ENCODE data around the gene PPARA. TPM values are rescaled to one million over a fixed set of nuclear protein-coding genes. Genes with fewer than 3 reads are reported as not detected.

The PPARA gene
- total RNA-seq, 1 donor from 2014 or later: 9.3 TPM

DNA sequence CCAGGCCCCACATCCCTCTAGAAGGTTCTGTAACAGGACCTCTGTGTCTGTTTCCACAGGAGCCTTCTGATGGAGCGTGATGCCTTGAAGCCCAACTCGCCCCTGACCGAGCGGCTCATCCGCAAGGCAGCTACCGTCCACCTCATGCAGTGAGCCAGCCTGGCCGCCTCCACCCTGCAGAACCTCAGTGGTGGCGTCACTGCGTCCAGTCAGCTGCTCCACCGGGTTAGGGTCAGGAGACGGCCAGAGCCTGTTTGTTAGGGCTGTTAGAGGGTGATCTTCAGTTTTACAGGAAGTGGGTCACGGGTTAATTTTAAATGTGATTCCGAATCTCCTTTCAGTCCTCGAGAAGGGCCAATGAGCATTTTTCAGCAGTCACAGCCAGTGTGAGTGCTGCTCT, 142.4 kb downstream of the PPARA start:
- TF ChIP-seq, protein P1, sequence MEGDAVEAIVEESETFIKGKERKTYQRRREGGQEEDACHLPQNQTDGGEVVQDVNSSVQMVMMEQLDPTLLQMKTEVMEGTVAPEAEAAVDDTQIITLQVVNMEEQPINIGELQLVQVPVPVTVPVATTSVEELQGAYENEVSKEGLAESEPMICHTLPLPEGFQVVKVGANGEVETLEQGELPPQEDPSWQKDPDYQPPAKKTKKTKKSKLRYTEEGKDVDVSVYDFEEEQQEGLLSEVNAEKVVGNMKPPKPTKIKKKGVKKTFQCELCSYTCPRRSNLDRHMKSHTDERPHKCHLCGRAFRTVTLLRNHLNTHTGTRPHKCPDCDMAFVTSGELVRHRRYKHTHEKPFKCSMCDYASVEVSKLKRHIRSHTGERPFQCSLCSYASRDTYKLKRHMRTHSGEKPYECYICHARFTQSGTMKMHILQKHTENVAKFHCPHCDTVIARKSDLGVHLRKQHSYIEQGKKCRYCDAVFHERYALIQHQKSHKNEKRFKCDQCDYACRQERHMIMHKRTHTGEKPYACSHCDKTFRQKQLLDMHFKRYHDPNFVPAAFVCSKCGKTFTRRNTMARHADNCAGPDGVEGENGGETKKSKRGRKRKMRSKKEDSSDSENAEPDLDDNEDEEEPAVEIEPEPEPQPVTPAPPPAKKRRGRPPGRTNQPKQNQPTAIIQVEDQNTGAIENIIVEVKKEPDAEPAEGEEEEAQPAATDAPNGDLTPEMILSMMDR (IDR thresholded peaks at IDR 0.05; ENCODE audit: insufficient read depth, low read length, poor library complexity, severe bottlenecking): no peak
- H3K27me3 ChIP-seq (ENCODE audit: control insufficient read depth, insufficient read depth, low read length): no peaks in the 10 kb centered on the region
- H3K4me3 ChIP-seq (ENCODE audit: low read depth, low read length): no peak overlapping the region
- H3K36me3 ChIP-seq (ENCODE audit: control insufficient read depth, insufficient read depth, low read length): no peaks in the 10 kb centered on the region
- no peak for DNase-seq (ENCODE audit: low read depth)

Other genes with a start within 250 kb of the PPARA start
- 15.3 and 19.2 TPM in 2 replicates for gene WNT7B, start 173.4 kb upstream of the PPARA start, total RNA-seq
- gene CDPF1, start 99.8 kb downstream of the PPARA start, total RNA-seq: 13.8 and 27.9 TPM in 2 replicates
- not detected in 2 replicates for gene PKDREJ, start 112.8 kb downstream of the PPARA start, total RNA-seq
- 28.9 and 39.9 TPM in 2 replicates for gene TTC38, start 117.5 kb downstream of the PPARA start, total RNA-seq
- 3.8 and 4.5 TPM in 2 replicates for gene GTSE1, start 146.3 kb downstream of the PPARA start, total RNA-seq
- 20.8 and 23.3 TPM in 2 replicates for gene TRMU, start 185.2 kb downstream of the PPARA start, total RNA-seq

Data from kidney epithelial cell (primary cell).